Activated naive CD8-positive, alpha-beta T cell (primary cell): ENCODE measurements around the gene CSNK1D.
"Not testable (repeated sequence)": the region's sequence is repeated elsewhere in the genome, so short reads cannot be mapped to it uniquely, and the experiment has no call there.

Source experiments
- H3K27ac Mint-ChIP-seq: one replicate; pipeline ENCODE4 v1.8.0; 2021; ENCODE audit warnings: mixed read lengths
- H3K27me3 Mint-ChIP-seq: one replicate; pipeline ENCODE4 v1.8.0; 2021; ENCODE audit warnings: mixed read lengths
- H3K36me3 Mint-ChIP-seq: one replicate; pipeline ENCODE4 v1.8.0; 2021; ENCODE audit warnings: mixed read lengths
- H3K4me1 Mint-ChIP-seq: one replicate; pipeline ENCODE4 v1.8.0; 2021; ENCODE audit warnings: low read depth, mixed read lengths
- H3K4me3 Mint-ChIP-seq: one replicate; pipeline ENCODE4 v1.8.0; 2021; ENCODE audit warnings: mild to moderate bottlenecking, mixed read lengths
- H3K9me3 Mint-ChIP-seq: one replicate; pipeline ENCODE4 v1.8.0; 2021; ENCODE audit warnings: low read depth, mixed read lengths

Gene CSNK1D

DNA sequence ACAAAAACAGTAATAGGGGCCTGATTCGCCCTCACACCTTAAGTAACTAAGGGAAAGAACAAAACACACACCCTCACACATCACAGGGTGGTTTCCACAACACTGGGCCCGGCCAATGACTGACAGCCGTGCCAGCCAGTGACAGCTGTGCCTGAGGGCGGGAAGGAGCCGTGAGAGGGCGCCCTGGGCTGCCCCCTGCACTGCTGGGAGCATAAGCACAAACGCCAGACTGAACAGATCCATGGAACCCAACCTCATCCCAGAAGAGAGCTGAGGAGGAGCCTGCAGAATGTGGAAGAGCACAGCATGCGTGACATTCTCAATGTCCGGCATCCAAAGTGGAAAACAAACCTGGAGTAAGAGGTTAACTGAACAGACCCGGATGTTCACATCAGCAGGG lies 16.0 kb downstream of the CSNK1D start:
- H3K27ac Mint-ChIP-seq: peak overlapping the region; percentile 74
- H3K9me3 Mint-ChIP-seq: no peaks in the 10 kb centered on the region
- H3K4me1 Mint-ChIP-seq: peaks cover 36% of the 10 kb centered on the region
- H3K36me3 Mint-ChIP-seq: peaks cover 5% of the 10 kb centered on the region
- H3K4me3 Mint-ChIP-seq: peak overlapping the region; percentile 44
- no peaks in the 10 kb centered on the region for H3K27me3 Mint-ChIP-seq

DNA sequence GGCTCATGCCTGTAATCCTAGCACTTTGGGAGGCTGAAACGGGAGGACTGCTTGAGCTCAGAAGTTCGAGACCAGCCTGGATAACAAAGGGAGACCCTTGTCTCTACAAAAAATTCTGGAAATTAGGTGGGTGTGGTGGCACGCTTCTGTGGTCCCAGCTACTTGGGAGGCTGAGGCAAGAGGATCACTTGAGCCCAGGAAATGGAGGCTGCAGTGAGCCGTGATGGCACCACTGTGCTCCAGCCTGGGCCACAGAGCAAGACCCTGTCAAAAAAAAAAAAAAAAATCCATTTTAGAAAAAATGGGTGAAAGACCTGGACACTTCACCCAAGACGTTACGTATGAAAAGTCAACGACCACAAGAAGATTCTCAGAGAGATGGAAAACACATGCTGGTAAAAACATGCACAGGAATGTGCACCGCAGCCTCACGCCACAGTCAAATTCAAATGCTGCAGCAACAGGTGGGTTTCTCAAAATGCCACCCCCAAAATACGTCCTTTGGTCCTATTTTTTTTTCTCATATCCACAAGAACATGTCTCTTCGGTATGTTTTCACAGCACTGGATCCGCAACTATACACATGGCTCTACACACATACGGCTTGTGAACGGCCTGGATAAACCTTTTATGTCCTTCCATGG lies 17.1 kb downstream of the CSNK1D start:
- H3K27ac Mint-ChIP-seq: peak overlapping the region; percentile 16
- no peak overlapping the region for H3K4me3 Mint-ChIP-seq
- H3K4me1 Mint-ChIP-seq: peaks cover 32% of the 10 kb centered on the region
- peaks cover 8% of the 10 kb centered on the region for H3K36me3 Mint-ChIP-seq
- no peaks in the 10 kb centered on the region for H3K27me3 Mint-ChIP-seq
- H3K9me3 Mint-ChIP-seq: no peaks in the 10 kb centered on the region

DNA sequence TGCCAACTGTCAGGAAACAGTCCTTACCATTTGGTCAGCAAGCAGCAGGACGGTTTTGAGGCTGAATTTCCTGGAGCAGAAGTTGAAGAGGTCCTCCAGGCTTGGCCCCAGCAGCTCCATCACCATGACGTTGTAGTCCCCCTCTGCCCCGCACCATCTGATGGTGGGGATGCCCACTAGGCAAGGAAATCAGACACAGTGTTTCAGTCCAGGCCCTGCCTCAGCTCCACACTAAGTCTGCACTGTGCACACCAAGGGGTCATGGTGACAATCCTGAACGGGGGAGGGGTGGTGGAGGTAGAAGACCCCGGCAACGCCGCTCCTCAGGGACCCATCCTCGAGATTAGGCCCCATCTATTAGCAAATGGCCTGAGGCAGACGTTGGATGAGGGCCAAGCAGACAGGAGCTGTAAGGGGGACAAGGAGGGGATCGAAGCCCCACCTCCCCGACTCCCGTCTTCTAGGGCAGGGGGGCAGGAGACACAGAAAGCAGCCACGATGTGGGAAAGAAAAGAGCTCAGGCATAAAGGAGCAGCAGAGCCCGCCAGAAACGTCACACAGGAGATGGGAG lies 18.0 kb downstream of the CSNK1D start:
- H3K27ac Mint-ChIP-seq: peak overlapping the region; percentile 16
- H3K4me3 Mint-ChIP-seq: no peak overlapping the region
- H3K9me3 Mint-ChIP-seq: no peaks in the 10 kb centered on the region
- H3K27me3 Mint-ChIP-seq: no peaks in the 10 kb centered on the region
- H3K4me1 Mint-ChIP-seq: peaks cover 29% of the 10 kb centered on the region
- H3K36me3 Mint-ChIP-seq: peaks cover 8% of the 10 kb centered on the region

DNA sequence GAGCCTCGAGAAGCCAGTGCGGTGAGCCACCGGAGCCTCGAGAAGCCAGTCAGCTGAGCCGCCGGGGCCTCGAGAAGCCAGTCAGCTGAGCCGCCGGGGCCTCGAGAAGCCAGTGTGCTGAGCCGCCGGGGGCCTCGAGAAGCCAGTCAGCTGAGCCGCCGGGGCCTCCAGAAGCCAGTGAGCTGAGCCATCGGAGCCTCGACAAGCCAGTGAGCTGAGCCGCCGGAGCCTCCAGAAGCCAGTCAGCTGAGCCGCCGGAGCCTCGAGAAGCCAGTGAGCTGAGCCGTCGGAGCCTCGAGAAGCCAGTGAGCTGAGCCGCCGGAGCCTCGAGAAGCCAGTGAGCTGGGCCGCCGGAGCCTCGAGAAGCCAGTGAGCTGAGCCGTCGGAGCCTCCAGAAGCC lies 18.8 kb downstream of the CSNK1D start:
- H3K27ac Mint-ChIP-seq, H3K9me3 Mint-ChIP-seq, H3K36me3 Mint-ChIP-seq, H3K27me3 Mint-ChIP-seq, H3K4me3 Mint-ChIP-seq: not testable (repeated sequence)
- H3K4me1 Mint-ChIP-seq: peaks cover 21% of the 10 kb centered on the region

DNA sequence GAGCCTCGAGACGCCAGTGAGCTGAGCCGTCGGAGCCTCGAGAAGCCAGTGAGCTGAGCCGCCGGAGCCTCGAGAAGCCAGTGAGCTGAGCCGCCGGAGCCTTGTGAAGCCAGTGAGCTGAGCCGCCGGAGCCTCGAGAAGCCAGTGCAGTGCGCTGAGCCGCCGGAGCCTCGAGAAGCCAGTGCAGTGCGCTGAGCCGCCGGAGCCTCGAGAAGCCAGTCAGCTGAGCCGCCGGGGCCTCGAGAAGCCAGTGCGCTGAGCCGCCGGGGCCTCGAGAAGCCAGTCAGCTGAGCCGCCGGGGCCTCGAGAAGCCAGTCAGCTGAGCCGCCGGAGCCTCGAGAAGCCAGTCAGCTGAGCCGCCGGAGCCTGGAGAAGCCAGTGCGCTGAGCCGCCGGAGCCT lies 19.4 kb downstream of the CSNK1D start:
- not testable (repeated sequence) for H3K27me3 Mint-ChIP-seq, H3K9me3 Mint-ChIP-seq, H3K36me3 Mint-ChIP-seq, H3K27ac Mint-ChIP-seq, H3K4me3 Mint-ChIP-seq
- peaks cover 20% of the 10 kb centered on the region for H3K4me1 Mint-ChIP-seq

DNA sequence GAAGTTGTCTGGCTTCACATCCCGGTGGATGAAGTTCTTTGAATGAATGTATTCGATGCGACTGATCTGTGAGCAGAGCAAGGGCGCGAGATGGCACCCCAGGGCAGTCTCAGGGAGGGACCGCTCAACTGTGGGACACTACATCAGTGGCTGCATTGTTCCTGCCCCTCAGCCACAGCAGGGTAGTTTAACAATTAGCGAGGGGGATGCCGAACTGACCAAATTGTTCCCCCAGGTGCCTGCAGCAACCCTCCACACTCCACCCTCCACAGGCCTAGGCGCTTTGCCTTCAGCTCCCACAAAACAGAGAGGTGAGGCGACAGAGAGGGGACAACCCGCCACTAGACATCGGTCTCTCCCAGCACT lies 20.3 kb downstream of the CSNK1D start:
- H3K4me1 Mint-ChIP-seq: peaks cover 17% of the 10 kb centered on the region
- H3K27ac Mint-ChIP-seq: no peak overlapping the region
- no peak overlapping the region for H3K4me3 Mint-ChIP-seq
- no peaks in the 10 kb centered on the region for H3K27me3 Mint-ChIP-seq
- peaks cover 4% of the 10 kb centered on the region for H3K36me3 Mint-ChIP-seq
- no peaks in the 10 kb centered on the region for H3K9me3 Mint-ChIP-seq

DNA sequence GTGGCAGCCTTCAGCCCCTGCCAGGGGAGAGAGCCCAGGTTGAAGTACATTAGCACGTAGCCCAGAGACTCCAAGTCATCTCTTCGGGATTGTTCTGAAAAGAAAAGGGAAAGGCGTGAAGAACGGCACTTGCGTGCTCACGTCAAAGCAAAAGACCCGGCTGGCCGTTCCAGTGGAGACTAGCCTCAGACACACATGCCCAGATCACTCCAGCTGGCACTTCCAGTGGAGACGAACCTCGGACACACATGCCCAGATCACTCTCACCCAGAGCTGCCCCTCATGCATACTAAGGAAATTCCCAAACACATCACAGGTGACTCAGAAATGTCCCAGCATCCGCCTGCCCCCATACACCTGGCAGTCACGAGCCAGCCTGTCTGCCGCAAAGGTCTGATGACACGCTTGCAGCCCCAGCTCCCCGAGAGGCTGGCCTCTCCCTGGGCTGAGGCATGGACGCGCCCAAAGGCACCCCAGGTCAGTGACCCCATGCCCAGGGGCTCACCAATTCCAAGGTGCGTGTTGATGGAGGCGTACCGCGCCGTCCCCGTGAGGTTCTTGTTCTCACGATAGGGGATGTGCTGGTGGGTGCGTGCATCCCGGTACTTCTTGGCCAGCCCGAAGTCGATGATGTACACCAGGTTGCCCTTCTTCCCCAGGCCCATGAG lies 20.9 kb downstream of the CSNK1D start:
- Mint-ChIP-seq H3K4me3 (no peak overlapping the region), H3K36me3 (peaks cover 6% of the 10 kb centered on the region), H3K9me3 (no peaks in the 10 kb centered on the region), H3K27ac (no peak overlapping the region), H3K4me1 (peaks cover 20% of the 10 kb centered on the region), H3K27me3 (no peaks in the 10 kb centered on the region)

DNA sequence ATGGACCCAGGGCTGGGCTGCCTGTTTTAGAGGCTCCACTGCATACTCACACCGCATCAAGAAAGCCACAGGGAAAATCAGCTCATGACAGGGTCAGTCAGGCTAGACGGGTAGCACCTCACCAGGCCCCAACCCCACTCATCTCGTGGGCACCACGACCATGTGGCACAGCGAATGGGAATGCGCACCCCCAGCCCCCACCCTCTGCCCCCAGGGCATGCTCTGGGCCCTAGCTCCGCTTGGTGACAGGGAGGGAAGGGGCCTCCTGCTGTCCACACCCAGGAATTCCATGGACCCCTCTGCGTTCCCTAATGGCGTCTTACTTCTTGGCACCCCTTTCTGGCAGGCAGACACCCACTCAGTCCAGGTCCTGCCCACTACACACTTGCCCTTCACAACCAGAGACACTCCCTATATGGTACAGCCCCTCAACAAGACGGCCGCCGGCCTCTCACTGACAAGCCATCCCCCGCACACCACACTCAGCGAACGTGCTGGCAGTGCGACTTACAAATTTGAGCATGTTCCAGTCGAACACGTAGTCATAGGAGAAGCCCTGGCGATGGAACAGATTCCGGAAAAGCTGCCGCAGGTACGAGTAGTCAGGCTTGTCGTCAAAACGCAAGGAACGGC lies 22.5 kb downstream of the CSNK1D start:
- H3K27ac Mint-ChIP-seq: no peak overlapping the region
- peaks cover 6% of the 10 kb centered on the region for H3K36me3 Mint-ChIP-seq

DNA sequence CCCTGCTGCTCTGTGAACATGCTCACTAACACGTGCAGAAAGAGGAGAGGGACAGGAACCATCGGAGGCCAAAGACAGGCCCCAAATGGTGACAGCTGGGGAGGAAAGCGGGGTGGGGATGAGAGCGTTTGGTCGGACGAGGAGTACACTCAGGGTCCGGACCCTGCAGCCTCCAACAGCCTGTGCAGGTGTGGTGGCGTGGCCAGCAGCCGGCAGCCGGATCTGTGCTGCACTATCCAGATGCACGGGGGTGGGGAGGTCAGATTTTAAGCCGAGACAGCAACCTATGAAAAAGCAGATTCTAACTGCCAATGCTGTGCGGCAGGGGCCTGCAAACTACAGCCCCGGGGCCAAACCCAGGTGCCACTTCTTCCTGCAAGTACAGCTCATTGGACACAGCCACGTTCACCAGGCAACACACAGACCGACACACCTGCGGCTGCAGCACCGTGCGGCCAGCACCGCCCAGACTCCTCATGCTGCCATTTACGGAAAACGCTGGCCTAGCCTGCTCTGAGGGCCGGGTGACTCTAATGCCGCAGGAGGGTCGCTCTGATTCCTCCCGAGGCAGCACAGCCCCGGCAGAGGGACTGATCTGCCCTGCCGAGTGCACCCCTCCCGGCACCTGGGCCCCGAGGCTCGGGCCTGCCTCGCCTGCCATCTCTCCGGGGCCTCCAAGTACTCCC lies 23.5 kb downstream of the CSNK1D start:
- peaks cover 6% of the 10 kb centered on the region for H3K36me3 Mint-ChIP-seq
- H3K27ac Mint-ChIP-seq: no peak overlapping the region
- H3K4me1 Mint-ChIP-seq: peaks cover 14% of the 10 kb centered on the region
- H3K27me3 Mint-ChIP-seq: no peaks in the 10 kb centered on the region
- no peak overlapping the region for H3K4me3 Mint-ChIP-seq
- H3K9me3 Mint-ChIP-seq: no peaks in the 10 kb centered on the region

More for the DNA sequence above, 22.5 kb downstream of the CSNK1D start:
- H3K9me3 Mint-ChIP-seq: no peaks in the 10 kb centered on the region
- H3K27me3 Mint-ChIP-seq: no peaks in the 10 kb centered on the region
- peaks cover 16% of the 10 kb centered on the region for H3K4me1 Mint-ChIP-seq
- no peak overlapping the region for H3K4me3 Mint-ChIP-seq

DNA sequence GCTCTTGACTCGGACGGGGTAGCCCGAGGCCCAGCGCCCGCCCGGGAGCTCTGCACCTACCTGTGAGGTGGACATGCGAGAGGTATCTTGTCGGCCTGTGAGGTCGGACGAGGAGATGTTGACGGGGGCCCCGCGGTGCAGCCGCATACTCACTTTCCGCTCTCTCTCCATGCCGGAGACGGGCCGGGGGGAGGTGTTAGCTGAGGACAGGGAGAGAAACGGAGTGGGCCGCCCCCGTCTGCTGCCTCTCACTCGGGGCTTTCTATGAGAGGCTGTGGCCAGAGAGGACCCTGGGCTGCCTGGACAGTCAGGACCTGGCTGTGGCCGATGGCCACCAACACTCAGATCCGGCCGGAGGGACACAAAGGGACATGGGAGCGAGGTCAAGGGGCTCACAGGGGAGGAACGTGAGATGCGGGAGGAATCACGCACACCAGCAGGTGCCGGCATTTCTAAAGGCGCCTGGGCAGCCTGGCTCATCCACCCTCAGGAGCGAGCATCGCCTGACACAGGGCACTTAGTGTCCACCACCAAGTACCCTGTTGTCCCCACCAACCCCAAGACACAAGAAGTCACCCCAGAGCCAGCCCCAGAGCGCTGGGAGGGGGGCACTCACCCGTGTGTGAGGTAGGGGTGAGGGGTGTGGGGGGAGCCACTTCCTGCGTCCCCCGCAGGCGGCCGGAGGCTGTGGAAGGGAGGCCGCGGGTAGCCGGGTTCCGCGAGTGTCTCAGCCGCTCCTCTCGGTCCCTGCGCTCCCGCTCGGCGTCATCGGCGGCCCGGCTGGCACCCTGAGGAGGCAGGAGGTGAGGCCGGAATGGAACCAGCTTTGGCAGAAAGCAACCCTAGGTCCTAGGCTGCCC lies 24.5 kb downstream of the CSNK1D start:
- Mint-ChIP-seq H3K4me1 (peaks cover 19% of the 10 kb centered on the region), H3K4me3 (no peak overlapping the region), H3K9me3 (no peaks in the 10 kb centered on the region), H3K27me3 (no peaks in the 10 kb centered on the region), H3K36me3 (peaks cover 6% of the 10 kb centered on the region), H3K27ac (no peak overlapping the region)

DNA sequence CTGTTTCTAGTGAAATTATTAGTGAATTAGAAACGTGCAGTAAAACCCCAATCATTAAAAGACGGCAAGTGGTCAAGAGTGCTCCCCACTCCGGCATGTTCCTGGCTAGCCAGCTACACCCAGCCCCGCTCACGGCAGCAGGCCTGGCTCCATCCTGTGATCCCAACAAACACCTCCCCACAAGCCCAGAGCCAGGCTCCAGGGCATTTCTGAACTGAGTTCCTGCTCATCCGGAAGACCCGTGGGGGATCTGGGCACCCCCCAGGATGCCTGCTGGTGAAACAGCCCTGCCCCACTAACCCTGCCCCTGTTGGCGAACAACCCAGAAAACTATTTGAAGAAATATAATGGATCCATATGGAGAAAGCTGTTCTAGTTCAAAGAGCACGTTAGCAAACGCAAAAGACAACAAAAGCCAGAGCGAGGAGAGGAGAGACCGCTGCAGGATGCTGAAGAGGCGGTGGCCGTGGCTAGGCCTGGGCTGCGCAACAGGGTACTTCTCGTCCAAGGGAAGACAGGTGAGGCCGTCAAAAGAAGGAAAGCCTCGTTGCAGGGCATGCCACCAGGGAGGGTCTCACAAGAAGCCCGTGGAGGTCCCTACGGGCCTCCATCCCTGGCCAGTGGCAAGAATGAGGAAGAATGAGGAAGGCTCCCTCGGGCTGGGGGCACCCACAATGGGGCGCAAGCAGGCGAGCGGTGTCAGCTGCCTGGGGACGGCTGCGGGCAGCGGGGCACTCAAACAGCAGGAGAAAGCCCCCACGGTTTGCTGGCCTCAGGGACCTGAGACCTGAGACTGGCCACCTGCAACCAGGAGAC lies 25.4 kb downstream of the CSNK1D start:
- H3K27ac Mint-ChIP-seq: peak overlapping the region; percentile 64
- peaks cover 19% of the 10 kb centered on the region for H3K4me1 Mint-ChIP-seq
- no peaks in the 10 kb centered on the region for H3K27me3 Mint-ChIP-seq
- no peak overlapping the region for H3K4me3 Mint-ChIP-seq
- peaks cover 6% of the 10 kb centered on the region for H3K36me3 Mint-ChIP-seq
- no peaks in the 10 kb centered on the region for H3K9me3 Mint-ChIP-seq

DNA sequence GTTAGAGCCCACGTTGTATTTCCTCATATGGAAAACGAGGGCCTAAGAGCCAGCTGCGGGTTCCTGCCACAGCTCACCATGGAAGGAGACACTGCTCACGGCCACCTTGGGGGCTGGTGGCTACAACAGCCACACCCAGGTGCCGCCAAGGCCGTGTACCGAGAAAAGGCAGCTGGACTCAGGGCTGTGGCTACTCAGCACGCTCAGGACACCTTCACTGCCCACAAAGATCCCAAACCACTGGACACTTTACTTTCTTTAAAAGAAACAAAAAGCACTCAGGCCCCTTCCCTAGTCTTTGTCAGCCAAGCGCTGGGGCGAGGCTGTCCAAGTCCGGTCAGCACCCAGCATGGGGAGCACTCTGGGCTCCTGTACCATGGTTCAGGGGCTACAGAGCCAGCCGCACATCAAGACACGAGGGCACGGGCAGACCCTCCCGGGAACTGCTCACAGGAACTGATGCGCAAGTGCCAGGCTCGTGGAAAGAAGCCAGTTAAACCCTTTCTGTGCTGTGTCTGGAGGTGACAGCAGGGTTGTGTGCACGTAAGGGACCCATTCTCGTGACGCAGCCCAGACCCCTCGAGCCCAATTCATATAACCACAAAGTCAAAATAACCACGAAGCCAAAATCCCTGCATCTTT lies 26.2 kb downstream of the CSNK1D start:
- Mint-ChIP-seq H3K27ac (peak overlapping the region; percentile 64), H3K9me3 (no peaks in the 10 kb centered on the region), H3K36me3 (peaks cover 4% of the 10 kb centered on the region), H3K27me3 (no peaks in the 10 kb centered on the region), H3K4me1 (peaks cover 23% of the 10 kb centered on the region), H3K4me3 (no peak overlapping the region)

DNA sequence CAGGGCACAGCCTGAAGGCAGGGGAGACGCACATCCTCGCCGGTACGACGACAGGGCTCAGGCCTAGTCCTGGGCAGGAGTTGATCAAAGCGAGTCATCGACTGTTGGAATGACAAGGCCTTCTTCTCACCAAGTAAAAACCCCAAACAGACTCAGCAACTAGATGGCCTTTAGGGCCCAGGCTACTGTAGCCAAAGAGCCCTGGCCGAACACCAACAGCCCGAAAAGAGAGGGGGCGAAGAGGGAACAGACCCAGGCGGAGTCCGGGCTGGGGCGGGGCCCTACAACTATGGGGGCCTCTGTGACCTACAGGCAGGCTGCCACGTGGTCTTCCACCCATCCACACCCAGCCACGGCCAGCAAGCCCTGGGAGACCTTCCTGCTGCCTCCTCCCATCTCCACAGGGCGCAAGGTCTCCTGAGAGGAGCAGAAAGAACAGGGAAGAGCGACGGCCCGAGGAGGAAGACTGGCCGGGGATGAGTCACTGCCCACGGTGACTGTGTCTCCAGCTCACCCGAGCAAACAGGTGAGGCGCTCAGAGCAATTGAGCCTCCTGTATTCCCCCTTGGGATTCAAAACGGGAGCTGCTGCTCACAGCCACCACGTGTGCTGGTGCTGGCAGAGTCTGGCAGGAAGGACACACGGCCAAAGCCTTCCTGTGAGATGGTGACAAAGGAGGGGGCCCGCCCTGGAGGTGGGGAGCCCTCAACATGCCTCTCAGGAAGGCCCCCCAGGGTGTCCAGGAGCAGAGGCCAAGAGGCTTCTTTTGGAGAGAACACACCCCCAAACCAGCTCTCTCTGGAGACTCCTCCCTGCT lies 26.9 kb downstream of the CSNK1D start:
- peaks cover 26% of the 10 kb centered on the region for H3K4me1 Mint-ChIP-seq
- peaks cover 3% of the 10 kb centered on the region for H3K36me3 Mint-ChIP-seq
- no peaks in the 10 kb centered on the region for H3K27me3 Mint-ChIP-seq
- no peaks in the 10 kb centered on the region for H3K9me3 Mint-ChIP-seq
- no peak overlapping the region for H3K27ac Mint-ChIP-seq
- H3K4me3 Mint-ChIP-seq: no peak overlapping the region
